Measurements from ENCODE around the gene PKHD1. TPM values are rescaled to one million over a fixed set of nuclear protein-coding genes. Genes with fewer than 3 reads are reported as not detected.

Gene PKHD1
- polyA plus RNA-seq, 1 of the 3 experiments (the other 2 are of a cell fraction), result not detected

DNA sequence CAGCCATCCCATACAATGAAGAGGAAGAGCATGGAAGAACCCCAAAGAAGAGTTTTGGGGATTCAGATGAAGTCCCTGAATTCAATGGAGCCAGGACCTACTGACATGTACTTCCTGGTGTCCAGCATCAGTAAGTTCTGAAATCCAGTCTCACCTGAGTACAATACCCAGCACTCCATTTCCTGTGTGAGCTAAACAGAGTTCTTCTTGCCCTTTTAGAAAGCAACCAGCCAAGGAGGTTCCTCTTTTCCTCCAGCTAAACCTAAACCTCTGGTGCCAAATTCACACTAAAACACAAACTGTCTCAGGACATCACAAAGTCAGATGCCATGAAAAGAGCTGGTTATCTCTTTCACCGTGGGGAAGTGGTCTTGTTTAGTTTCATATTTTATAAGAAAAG lies 71.5 kb downstream of the PKHD1 start:
- Histone ChIP-seq H3K4me2 (no peak overlapping the region), H4K20me1 (ENCODE audit: insufficient read depth) (no peaks in the 10 kb centered on the region), H3K9ac (no peak overlapping the region), H3K9me3 (no peaks in the 10 kb centered on the region), H3K79me2 (ENCODE audit: insufficient read depth) (no peaks in the 10 kb centered on the region), H3K4me3 (ENCODE audit: low read depth in 2 of 2, low read length in 1 of 2) (no peak overlapping the region), H3K4me1 (ENCODE audit: control insufficient read depth in 1 of 2, insufficient read depth in 2 of 2, low read depth in 1 of 2, low read length in 1 of 2) (peaks cover 0 to 44% of the 10 kb centered on the region in 2 experiments; a peak in 2 of 4 replicates), H3K27me3 (ENCODE audit: insufficient read depth) (no peaks in the 10 kb centered on the region; the same call in 1 of the 2 replicates), H3K27ac (ENCODE audit: low read depth in 2 of 2, low read length in 1 of 2) (peak overlapping the region in 1 of 2 experiments; percentile 99; a peak in 2 of 4 replicates), H3F3A (replicated peaks; ENCODE audit: insufficient read depth) (no peaks in the 10 kb centered on the region), H3K36me3 (replicated peaks in 1 of 2; ENCODE audit: control insufficient read depth in 1 of 2, insufficient read depth in 2 of 2, low read length in 1 of 2) (no peaks in the 10 kb centered on the region), H2AFZ (ENCODE audit: low read depth) (no peak overlapping the region), H3K9me2 (no peaks in the 10 kb centered on the region)
- WGBS (ENCODE audit: low lambda C conversion rate), result 0% methylated on average over 1 of the region's 1 CpG
- ChIA-PET CTCF (interaction anchor here (0.9 to 1.4 kb wide), 4 partner anchors 16 to 56 kb away, joined by 3 read pairs; no protein-coding TSS in a partner anchor), POLR2A (interaction anchor here (0.6 to 1.6 kb wide), 2 partner anchors 43 to 337 kb away, joined by 3 to 11 read pairs; no protein-coding TSS in a partner anchor)
- no peak for DNase-seq
- TF ChIP-seq EZH2phosphoT487 (IDR thresholded peaks at IDR 0.05; ENCODE audit: borderline replicate concordance, low read depth), result no peak

DNA sequence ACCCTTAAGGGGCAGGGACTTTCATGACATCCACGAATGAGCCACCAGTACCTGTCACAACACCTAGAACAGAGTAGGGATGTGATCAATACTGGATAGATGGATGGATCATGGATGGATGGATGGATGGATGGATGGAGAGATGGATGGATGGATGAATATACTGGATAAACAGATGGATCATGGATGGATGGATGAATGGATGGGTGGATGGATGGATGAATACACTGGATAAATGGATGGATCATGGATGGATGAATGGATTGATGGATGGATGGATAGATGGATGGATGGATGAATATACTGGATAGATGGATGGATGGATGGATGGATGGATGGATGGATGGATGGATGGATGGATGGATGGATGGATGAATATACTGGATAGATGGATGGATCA lies 73.0 kb downstream of the PKHD1 start:
- no peak overlapping the region for H3K4me3 ChIP-seq (ENCODE audit: low read depth in 2 of 2, low read length in 1 of 2)
- peaks cover 0 to 44% of the 10 kb centered on the region in 2 experiments; a peak in 2 of 4 replicates for H3K4me1 ChIP-seq (ENCODE audit: control insufficient read depth in 1 of 2, insufficient read depth in 2 of 2, low read depth in 1 of 2, low read length in 1 of 2)
- 4% methylated on average over 1 of the region's 1 CpG for WGBS (ENCODE audit: low lambda C conversion rate)
- H3K4me2 ChIP-seq, result no peak overlapping the region
- CTCF ChIA-PET, result interaction anchor here (1.4 kb wide), 1 partner anchor 54 kb away, joined by 4 read pairs; no protein-coding TSS in a partner anchor
- H4K20me1 ChIP-seq (ENCODE audit: insufficient read depth), result no peaks in the 10 kb centered on the region
- POLR2A ChIA-PET, result no interaction called here
- no peaks in the 10 kb centered on the region for H3K79me2 ChIP-seq (ENCODE audit: insufficient read depth)
- no peaks in the 10 kb centered on the region; the same call in 1 of the 2 replicates for H3K27me3 ChIP-seq (ENCODE audit: insufficient read depth)
- no peaks in the 10 kb centered on the region for H3K9me2 ChIP-seq
- no peaks in the 10 kb centered on the region for H3K9me3 ChIP-seq
- no peak overlapping the region for H3K9ac ChIP-seq
- H3K27ac ChIP-seq (ENCODE audit: low read depth in 2 of 2, low read length in 1 of 2), result peak overlapping the region in 1 of 2 experiments; percentile 99; a peak in 2 of 4 replicates
- no peak overlapping the region for H2AFZ ChIP-seq (ENCODE audit: low read depth)
- H3K36me3 ChIP-seq (replicated peaks in 1 of 2; ENCODE audit: control insufficient read depth in 1 of 2, insufficient read depth in 2 of 2, low read length in 1 of 2), result no peaks in the 10 kb centered on the region
- TF ChIP-seq FOSL2 (IDR thresholded peaks at IDR 0.05; ENCODE audit: borderline replicate concordance, low read depth) (no peak), FOXJ3 (CRISPR knock-in tag; IDR thresholded peaks at IDR 0.05) (no peak), FOXM1 (IDR thresholded peaks at IDR 0.05; ENCODE audit: low read depth) (no peak), RAD21 (IDR thresholded peaks at IDR 0.05; ENCODE audit: low read length) (no peak), YY1 (IDR thresholded peaks at IDR 0.05; ENCODE audit: low read depth) (no peak), NFIC (IDR thresholded peaks at IDR 0.05; ENCODE audit: borderline replicate concordance) (no peak), NRF1 (IDR thresholded peaks at IDR 0.05; ENCODE audit: low read depth, low read length) (no peak), MXI1 (IDR thresholded peaks at IDR 0.05; ENCODE audit: low read depth, low read length) (no peak), EZH2phosphoT487 (IDR thresholded peaks at IDR 0.05; ENCODE audit: borderline replicate concordance, low read depth) (no peak)
- TF ChIP-seq, protein P1, sequence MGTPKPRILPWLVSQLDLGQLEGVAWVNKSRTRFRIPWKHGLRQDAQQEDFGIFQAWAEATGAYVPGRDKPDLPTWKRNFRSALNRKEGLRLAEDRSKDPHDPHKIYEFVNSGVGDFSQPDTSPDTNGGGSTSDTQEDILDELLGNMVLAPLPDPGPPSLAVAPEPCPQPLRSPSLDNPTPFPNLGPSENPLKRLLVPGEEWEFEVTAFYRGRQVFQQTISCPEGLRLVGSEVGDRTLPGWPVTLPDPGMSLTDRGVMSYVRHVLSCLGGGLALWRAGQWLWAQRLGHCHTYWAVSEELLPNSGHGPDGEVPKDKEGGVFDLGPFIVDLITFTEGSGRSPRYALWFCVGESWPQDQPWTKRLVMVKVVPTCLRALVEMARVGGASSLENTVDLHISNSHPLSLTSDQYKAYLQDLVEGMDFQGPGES (IDR thresholded peaks at IDR 0.05; ENCODE audit: low read depth, low read length), result no peak
- TF ChIP-seq, protein P2, sequence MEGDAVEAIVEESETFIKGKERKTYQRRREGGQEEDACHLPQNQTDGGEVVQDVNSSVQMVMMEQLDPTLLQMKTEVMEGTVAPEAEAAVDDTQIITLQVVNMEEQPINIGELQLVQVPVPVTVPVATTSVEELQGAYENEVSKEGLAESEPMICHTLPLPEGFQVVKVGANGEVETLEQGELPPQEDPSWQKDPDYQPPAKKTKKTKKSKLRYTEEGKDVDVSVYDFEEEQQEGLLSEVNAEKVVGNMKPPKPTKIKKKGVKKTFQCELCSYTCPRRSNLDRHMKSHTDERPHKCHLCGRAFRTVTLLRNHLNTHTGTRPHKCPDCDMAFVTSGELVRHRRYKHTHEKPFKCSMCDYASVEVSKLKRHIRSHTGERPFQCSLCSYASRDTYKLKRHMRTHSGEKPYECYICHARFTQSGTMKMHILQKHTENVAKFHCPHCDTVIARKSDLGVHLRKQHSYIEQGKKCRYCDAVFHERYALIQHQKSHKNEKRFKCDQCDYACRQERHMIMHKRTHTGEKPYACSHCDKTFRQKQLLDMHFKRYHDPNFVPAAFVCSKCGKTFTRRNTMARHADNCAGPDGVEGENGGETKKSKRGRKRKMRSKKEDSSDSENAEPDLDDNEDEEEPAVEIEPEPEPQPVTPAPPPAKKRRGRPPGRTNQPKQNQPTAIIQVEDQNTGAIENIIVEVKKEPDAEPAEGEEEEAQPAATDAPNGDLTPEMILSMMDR (IDR thresholded peaks at IDR 0.05), result no peak
- TF ChIP-seq, protein P3, sequence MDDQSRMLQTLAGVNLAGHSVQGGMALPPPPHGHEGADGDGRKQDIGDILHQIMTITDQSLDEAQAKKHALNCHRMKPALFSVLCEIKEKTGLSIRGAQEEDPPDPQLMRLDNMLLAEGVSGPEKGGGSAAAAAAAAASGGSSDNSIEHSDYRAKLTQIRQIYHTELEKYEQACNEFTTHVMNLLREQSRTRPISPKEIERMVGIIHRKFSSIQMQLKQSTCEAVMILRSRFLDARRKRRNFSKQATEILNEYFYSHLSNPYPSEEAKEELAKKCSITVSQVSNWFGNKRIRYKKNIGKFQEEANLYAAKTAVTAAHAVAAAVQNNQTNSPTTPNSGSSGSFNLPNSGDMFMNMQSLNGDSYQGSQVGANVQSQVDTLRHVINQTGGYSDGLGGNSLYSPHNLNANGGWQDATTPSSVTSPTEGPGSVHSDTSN (IDR thresholded peaks at IDR 0.05), result no peak
- DNase-seq, result no peak
- H3F3A ChIP-seq (replicated peaks; ENCODE audit: insufficient read depth), result no peaks in the 10 kb centered on the region

All from SK-N-SH (cell line).